GM10847 (cell line): ENCODE data around the gene NUP210L.

Experiments used
- POLR2A ChIP-seq: IDR thresholded peaks from 2 replicates; pipeline ENCODE4 v1.6.1; 2011; ENCODE audit not compliant: insufficient read length; ENCODE audit errors: extremely low read depth

NUP210L gene

DNA sequence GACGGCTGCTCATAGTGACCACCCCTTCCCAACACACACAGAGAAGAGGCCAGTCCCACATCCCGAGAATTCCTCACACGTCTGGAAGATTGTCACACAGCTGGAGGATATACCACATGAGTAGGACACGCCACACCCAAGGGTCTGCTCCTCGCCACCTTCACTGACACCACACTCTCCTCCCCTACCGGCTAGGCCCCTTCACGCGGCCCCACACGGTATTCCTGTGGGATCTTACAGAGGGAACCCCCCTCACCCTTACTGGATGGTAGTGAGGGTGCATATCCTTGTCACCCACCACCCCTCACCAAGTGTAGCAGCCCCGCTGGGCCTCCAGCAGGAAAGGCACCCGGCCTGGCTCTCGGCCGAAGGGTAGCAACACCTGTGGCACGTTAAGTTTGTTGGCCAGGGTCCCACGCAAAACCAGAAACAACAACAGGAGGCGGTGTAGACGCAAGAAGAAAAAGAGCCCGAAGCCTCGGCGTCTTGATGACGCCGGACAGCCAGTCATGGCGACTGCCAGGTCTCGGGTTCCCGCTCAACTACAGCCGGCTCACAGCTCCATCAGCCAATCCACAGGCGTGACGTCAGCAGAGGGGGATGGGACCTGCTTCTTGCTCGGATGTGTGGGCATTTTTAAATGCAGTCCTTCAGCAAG lies at the start of gene NUP210L:
Gene NUP210L, minus strand, starts transcription at position 540 of the 658 bp plus-strand sequence.
- TF ChIP-seq POLR2A: no peak

DNA sequence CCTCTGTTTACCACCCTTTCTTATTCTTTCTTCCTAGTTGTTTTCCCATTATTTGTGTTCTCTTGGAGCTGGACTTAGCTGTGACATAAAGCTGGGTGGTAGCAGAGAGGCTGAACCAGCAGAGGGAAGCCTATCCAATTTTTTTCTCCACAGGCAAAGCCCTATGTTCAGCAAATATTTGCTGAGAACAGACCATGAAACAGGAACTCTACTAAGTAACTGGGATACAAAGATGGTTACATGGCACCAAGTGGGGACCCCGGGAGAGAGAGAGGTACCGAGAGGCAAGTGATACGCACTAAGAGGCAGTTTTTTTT lies 44.6 kb upstream of the NUP210L start:
- TF ChIP-seq POLR2A: no peak

DNA sequence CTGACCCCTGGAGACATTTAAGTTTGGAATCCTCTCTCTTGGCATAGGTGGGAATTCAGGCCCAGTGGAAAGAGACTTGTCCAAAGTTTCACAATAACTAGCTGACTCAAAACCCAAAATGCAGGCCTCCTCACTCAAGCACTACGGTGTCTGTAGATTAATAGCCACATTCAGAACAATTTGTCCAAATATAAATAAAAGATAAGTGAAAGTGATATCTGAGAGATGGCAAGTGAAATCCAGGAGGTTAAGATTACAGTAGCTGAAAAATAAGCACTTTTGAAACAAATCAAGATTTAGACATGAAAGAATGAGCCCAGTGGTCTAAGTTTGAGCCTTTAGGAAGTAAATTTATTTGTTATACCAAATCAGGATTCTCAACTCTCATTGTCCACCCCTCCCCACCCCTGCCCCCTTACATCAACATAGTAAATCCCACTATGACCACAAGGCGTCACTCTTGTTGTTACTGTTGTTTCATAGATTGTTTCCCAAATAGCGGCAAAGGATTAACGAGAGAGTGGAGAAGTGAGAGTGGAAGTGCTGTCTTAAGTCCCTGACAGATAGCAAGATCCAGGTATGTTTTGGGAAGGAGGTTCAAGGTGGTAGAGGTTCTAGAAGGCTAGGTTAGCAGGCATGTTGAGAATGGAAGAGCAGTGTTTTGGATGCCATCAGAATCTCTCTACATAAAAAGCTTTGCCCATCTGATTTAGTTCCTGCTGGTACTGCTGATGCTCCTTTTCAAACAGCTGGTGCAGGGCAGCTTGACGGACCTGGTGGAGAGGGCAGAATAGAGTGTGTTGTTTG lies 44.1 kb upstream of the NUP210L start:
- no peak for TF ChIP-seq POLR2A

DNA sequence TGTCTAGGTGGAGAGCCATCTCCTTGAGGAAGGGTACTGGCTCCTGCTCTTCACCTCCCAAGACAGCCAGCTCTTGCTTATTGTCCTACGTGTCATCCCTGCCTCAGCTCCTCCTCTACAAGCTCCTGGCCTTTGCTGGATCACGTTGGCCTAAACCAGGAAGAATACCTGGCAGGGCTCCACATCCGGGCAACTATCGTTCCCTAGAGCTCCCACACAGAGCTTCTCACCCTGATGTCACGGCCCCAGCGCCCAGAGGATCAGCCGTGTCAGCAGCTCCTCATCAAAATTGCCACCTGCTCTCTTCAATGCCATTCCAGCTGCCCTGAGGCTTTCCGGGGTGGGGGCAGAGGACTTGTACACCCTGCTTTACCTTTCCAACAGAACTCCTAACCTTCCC lies 38.9 kb upstream of the NUP210L start:
- no peak for TF ChIP-seq POLR2A

DNA sequence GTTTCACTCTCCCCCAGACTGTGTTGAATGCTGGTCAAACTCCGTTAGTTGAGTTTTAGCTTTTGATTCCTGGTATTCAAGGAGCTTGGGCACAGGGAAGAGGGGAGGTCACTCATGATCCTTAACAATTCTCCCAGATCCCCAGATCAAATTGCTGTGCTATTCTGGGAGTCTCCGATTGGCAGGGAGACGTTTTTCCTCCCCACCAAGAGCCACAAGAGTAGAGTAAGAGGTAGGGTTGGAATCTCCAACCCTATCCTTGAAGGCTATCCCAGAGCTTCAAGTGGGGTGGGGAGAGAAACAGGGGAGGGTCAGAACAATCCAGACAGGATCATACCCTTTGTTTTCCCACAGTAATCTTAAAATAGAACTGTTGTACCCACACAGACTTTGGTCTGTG lies 37.6 kb upstream of the NUP210L start:
- no peak for TF ChIP-seq POLR2A

DNA sequence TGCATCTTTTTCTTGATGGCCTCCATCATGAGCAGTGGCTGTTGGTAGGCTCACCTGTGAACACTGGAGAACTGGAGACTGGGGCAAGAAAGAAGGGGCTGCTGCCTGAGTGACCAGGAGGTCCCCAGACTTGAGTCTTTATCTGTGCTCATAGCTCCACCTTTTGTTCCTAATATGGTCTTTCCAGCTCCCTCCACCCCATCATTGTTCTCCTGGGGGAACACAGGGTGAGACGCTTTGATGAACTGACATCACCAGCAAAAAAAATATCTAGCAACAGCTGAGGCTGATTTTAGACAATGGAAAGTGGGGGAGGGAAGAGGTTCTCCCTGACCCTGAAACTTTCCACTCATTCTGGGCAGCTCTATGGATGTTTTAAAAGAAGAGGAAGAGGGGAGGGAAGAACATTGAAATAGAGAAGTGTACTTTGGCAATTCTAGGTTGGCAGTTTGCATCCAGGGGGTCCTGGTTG lies 37.2 kb upstream of the NUP210L start, which contains the start of gene TPM3:
Gene TPM3, minus strand, starts transcription at position 111 of the 472 bp plus-strand sequence. Its CDS starts 82 bp downstream, at position 29.
- no peak for TF ChIP-seq POLR2A

DNA sequence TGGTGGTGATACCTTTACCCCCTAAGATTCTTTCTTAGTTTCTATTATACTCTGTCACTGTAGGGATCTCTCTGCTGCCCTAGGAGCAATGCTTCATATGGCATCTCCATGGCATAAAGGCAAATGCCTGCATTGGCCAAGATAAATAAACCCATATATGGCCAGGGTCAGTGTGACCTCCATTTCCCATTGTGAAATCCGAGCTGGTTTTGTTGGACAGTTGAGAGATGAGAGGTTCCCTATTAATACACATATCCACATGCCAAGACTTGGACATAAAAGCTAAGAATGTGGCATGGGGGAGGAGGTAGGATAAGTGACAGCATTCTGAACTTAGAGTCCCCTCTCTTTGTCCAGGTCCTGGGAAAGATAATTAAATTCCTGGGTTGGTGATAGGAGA lies 35.7 kb upstream of the NUP210L start:
- no peak for TF ChIP-seq POLR2A

DNA sequence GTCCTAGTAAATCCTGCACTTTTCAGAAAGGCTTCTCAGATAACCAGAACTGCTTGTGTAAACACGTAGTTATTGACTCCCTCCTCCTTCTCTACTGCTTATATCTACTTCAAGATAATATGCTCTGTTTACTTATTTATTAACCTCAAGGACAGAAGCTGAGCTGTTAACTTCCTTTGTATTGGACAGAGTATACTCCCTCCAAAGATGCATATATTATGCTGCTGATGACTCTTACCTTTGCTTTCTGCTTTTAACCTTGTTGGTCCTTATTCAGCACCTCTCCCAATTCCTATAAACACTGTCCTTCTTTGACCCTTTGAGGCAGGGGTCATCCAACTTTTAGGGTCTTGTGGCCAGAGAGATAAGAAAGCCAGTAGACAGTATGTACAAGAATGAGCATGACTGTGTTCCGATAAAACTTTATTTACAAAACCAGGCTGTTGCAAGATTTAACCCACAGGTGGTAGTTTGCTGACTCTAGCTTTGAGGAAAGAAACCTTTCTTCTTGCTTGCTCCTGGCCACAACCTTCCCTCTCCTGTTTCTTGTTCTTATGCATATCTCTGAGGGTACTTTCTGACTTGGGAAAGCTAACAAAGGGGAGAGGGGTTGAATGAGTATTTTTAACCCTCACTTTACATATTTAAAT lies 32.1 kb upstream of the NUP210L start:
- no peak for TF ChIP-seq POLR2A

DNA sequence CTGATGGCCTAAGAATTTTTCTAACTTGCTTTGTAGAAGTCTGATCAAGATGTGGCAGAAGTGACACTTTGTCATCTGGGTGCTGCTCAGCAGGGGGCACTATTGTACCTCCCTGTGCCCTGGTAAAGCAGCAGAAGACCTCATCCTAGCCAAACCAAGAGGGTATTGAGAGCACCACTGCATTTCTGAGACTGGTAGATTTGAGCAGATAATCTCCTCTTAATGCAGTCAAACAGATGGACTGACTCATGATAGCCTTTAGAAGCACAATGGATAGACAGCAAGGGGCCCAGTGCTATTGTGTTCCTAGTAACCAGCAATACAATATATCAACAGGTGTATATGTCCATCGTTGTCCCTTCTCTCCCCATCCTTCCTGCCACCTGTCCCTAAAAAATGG lies 31.3 kb upstream of the NUP210L start:
- no peak for TF ChIP-seq POLR2A

DNA sequence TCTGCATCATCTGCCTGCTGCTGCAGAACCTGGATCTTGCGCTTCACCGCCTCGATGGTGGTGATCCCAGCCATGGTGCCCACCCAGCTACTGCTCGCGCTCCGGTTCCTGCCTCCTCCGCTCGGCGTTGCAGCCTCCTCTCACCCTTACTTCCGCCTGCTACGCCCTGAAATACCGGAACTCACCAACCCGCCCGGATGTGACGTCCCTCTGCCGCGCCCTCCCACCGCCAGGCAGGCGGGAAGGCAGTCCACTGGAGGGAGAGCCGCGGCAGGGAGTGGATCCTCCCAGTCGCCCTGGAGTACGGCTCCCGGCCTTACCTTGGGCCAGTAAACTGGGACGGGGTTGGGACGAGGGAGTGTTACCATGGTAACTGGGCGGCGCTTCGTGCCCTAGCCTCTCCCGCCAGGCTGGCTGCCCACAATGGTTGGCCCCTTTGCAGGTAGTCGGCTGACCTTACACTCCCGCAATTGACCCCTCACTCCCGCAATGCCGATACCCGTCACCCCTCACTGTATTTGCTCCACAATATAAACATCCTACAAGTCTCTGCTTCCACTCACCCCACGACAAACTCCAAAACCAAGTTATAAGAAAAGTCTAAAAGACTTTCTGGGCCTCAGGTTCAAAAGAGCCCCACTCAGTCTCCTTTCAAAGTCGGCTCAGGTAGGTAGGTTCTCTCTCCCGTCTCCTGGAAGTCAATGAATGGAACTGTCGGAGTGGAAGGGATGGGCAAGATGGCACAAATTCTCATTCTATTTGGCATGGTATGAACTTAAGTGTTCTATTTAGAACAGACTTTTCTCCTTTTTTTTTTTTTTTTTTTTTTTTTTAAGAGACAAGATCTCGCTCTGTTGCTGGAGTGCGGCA lies 28.4 kb upstream of the NUP210L start:
- peak; percentile 96 for TF ChIP-seq POLR2A

DNA sequence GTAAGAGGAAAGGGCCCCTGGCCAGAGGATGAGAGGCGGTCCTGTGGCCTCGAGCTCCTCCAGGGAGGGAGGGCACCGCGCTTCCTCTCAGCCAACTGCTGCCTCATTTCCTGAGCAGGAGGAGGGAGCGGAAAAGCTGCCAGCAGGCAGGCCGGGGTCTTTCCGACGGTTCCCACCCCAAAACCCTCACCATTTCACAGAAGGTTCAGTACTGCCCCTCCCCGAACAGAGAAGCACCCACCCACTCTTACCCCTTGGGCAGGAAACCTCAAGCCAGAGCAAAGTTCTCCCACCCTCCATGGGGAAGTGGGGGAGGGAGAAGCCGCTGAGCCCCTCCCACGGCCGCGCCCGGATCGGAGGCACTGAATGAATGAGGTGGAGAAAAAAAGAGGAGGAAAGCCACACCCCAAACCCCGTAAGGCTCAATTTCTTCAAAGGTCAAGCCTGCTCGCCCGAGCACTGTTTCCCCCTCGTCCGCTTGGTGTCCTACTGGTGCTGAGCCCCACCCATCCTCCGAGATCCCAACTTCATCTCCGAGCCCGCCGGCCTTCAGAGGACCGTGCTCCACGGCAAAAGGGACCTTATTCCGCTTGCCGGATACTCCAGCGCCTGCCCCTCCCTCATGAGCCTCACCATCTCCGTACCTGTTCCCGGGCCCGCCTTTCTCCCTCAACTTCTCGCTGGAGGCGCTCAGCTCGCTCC lies 27.6 kb upstream of the NUP210L start:
- TF ChIP-seq POLR2A: peak; percentile 40

DNA sequence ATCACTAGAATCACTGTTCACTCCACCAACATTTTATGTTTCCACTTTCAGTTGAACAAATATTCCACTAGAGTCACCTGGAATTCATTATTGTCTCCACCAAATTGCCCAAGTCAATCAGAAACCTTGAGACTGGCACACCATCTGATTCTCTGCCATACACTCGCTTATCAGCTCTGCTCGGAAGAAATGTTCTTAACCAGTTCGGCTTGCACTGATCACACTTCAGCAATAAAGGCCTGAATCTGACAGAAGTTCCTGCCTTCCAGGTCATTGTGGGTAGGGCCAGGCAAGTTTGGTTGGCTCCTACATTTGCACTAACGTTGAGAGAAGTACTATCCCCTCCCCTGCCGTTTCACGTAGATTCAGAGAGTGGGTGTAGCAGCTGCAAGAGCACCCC lies 27.1 kb upstream of the NUP210L start:
- no peak for TF ChIP-seq POLR2A

DNA sequence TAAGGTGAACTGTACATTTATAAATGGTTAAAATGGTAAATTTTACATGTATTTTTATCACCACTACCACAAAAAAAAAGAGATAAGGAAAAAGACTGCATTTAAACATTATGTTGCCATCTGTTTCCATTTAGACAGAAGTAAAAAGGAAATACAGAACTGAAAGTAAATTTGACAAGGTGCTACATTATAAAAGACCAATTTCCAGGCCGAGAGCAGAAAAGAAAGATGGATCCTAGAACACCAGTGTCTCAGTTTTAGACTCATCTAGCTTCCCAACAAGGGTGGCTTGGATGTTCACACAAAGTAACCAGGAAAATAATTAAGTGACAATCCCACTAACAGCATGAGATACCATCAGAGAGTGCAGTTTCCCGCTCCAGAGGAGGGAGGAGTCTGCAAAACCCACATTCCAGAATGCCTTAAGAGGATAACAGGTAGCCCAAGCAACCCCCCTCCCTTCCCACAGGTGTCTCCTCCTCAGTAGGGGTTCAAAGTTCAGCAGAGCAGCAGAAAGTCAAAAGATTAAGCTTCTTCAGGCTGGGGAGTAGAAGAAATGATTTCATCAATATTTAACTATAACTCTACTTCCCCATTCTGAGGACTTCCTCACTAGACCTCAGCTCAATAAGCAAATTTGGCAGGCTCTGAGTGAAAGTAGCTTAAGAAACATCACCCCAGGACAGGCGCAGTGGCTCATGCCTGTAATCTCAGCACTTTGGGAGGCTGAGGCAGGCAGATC lies 25.2 kb upstream of the NUP210L start:
- no peak for TF ChIP-seq POLR2A

DNA sequence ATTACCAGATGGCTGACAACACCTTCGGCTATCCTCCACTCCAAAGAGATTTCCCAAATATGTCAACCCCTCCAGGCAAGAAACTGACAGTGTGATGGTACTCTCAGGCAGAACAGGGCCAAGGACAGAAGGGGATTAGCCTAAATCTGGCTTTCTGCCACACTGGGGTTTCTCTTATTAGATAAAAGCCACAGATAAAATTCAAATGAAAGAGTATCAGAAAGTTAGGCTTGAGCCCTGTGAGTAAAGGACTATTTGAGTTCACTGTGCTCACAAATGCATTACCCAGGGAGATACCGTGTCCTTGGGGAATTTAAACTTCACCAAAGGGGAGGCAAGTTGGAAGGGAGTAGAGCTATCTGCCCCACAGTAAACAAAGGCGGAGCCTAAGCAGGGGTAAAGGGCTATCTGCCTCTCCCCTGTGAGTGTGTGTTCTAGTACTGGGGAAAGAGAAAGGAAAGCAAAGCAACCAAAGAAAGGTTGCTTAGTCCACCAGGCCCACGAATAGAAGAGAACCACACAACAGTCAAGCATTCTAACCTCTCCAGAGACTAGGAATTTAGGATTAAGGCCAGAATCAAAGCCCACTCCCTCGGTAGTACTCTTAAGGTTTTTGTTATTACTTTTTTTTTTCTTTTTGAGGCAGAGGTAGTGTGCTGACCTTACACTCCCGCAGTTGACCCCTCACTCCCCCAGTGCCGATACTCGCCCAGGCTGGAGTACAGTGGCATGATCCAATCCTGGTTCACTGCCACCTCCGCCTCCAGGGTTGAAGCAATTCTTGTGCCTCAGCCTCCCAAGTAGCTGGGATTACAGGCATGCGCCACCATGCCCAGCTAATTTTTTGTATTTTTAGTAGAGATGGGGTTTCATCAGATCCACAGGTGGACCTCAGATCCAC lies 24.3 kb upstream of the NUP210L start:
- TF ChIP-seq POLR2A: no peak
